NB4 (cell line): ENCODE results near the gene TMC8.

Experiments
- MAX ChIP-seq: IDR thresholded peaks from 2 replicates; pipeline ENCODE4 v1.6.1; 2011; ENCODE audit warnings: low read depth, low read length
- MYC ChIP-seq: IDR thresholded peaks from 2 replicates; pipeline ENCODE4 v1.6.1; 2011; ENCODE audit warnings: low read depth, low read length
- POLR2A ChIP-seq: IDR thresholded peaks from 2 replicates; pipeline ENCODE4 v1.6.1; 2011; ENCODE audit warnings: mild to moderate bottlenecking; ENCODE audit not compliant: insufficient read length; ENCODE audit errors: extremely low read depth
- TF ChIP-seq, protein P1 (sequence below): IDR thresholded peaks from one replicate; pipeline ENCODE4 v1.5.1; 2012; ENCODE audit warnings: low read depth, low read length

- TF ChIP-seq, protein P1, sequence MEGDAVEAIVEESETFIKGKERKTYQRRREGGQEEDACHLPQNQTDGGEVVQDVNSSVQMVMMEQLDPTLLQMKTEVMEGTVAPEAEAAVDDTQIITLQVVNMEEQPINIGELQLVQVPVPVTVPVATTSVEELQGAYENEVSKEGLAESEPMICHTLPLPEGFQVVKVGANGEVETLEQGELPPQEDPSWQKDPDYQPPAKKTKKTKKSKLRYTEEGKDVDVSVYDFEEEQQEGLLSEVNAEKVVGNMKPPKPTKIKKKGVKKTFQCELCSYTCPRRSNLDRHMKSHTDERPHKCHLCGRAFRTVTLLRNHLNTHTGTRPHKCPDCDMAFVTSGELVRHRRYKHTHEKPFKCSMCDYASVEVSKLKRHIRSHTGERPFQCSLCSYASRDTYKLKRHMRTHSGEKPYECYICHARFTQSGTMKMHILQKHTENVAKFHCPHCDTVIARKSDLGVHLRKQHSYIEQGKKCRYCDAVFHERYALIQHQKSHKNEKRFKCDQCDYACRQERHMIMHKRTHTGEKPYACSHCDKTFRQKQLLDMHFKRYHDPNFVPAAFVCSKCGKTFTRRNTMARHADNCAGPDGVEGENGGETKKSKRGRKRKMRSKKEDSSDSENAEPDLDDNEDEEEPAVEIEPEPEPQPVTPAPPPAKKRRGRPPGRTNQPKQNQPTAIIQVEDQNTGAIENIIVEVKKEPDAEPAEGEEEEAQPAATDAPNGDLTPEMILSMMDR: no peak
- no peak for TF ChIP-seq MYC
- TF ChIP-seq POLR2A: no peak
- TF ChIP-seq MAX: no peak
These were observed 9.4 kb upstream of the TMC8 start for GRCh38 chr17:78120971-78121800.
